ENCODE results near the gene PCARE.
"Not testable (repeated sequence)": the region's sequence is repeated elsewhere in the genome, so short reads cannot be mapped to it uniquely, and the experiment has no call there.

PCARE gene

DNA sequence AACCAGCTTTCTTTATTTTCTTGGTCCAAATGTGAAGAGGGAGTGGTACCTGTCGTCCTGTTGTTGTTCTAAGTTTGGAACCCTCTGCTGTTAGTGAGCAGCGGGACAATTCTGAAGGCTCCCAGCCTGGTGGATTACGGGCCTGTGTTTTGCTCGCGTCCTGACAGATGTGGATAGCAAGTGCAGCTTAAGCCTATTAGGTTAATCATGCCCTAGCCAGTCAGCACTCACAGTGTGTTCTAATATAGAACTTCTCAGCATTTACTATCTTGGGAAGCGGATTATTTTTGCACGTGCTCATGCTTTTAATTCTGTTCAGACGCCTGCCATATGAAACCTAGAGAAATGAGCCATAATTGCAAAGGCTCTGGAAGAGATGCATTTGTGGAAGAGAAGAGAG is at the start of gene PCARE:
Gene PCARE, minus strand, starts transcription at position 113 of the 400 bp plus-strand sequence. CDS start 262 bp downstream, outside the sequence.
- no peak for DNase-seq

DNA sequence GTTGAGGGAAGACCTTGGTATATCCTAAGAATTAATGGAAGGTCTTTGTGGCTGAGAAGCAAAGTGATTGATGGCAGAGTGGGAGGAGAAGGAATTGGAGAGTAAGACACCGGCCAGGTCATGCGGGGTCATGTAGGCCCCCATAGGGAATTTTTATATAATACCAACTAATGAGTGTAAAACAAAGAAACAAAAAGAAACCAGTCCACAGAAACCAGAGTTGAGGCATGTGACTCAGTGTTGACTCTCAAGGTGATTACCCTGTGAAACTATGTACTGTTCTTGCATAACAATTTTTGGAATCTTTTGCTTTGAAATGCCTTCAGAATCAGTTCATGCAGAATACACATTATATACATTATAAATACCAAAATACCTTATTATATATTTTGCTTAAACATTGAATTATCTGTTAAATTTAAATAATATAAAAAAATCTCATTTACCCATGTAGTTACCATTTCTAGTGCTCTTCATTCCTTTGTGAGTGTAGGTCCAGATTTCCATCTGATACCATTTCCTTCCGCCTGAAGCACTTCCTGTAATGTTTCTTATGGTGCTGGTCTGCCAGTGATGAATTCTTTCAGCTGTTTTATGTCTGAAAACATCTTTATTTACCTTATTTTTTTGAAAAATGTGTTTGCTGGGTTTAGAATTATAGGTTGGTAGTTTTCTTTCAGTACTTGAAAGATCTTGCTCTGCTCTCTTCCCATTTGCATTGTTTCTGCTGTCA is 49.5 kb upstream of the PCARE start:
- DNase-seq: no peak

DNA sequence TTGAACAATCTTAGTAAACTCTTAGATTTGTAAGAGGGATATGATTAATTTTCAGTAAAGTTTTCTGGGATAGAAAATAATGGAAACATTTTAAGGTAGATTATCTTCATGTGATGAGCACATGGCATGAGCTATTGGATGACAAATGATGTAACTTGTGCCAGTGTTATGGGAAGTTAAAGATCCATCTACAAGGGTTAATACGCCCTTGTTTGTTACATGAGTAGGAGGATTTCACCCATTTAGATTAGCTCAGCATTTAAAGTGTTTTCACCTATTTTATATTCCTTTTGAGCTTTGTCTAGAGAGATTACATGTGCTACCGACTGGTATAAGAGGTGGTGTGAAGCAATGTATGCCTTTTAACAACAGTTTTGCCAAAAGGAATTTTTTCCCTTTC is 46.5 kb upstream of the PCARE start:
- no peak for DNase-seq

DNA sequence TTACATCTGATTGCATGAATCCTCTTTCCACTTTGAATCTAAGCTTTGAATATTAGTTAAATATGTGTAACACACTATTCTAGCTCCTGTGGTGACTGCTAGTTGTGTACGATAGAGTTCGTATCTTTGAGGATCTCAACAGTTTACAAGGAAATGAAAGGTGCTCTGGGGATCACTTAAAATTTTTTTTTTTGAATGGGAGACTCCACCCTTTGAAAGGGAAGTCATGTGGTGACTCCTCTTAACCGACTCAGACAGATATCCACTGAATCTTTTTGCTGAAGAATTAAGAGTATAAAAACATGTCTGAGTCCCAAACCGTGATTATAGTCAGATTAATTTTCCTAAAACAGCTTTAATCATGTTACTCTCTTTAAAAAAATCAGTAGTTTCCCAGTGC is 44.9 kb upstream of the PCARE start:
- DNase-seq: no peak

DNA sequence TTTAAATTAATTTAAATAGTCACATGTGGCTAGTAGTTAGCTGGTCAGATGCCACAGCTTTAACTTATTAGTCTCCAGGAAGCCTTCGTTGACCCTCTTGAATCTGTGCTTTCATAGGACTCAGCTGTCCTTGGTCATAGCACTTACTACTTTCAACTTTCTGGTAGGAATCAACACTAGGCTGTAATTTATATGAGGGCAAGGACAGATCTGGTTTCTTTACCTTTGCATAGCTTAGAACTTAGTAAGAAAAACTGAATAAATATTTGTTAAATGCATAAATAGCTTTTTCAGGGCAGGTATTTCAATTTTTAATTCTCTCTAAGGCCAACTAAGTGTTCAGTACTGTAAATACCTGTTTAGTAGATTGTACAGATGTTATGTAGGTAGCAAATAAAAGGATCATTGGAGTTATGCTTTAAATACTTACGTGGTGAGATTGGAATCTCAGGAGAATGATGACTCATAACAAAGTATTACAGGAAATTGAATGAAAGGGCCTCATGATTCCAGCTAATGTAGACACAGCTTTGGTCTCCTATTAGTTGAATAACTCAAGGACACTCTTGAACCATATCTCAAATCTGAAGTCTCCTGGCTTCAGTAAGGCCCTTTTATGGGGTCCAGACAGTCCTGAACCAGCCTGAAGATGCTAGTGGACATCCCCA is 43.4 kb upstream of the PCARE start:
- DNase-seq: no peak

DNA sequence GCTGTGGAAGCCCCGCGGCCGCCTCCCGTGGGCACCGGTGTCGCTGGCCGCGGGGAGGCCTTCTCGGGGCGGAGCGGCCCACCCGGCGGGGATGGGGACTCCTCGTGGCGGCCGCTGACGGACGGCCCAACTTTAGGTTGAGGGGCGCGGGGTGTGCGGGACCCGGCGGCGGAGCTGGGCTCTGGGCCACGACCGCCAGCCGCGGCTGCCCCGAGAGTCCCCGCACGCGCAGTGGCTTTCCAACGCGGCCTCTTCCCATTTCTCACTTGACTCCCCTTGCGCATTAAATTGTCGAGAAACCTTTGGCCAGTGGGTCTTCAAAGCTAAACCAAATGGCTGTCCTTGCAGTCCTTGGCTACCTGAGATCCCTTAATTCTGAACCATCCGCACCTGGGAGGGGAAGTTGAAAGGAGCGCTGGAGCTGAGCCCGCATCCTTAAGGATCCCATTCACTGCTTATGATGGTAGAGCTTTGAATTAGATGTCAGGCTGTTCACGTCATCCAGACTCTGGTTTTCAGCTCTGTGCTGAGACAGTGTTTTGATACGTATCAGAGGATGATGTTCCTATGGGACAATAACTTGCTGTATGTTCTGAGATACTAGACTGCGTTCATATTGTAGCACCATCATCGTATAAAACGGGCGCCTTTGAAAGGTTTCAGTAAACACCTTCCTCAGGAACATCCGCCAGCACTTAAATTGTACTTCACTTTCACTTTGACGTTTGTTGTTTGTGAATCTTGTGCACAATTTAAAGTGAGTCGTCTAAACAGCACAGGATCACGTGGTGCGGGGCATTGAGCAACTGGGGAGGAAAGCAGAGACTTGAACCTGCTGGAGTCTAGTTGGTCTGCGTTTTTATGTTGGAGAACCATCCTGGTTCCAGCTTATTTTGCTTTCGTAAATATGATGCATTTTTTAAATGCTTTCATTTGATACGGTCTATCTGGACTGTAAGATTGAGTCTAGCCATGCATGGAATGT is 41.8 kb upstream of the PCARE start:
- no peak for DNase-seq

DNA sequence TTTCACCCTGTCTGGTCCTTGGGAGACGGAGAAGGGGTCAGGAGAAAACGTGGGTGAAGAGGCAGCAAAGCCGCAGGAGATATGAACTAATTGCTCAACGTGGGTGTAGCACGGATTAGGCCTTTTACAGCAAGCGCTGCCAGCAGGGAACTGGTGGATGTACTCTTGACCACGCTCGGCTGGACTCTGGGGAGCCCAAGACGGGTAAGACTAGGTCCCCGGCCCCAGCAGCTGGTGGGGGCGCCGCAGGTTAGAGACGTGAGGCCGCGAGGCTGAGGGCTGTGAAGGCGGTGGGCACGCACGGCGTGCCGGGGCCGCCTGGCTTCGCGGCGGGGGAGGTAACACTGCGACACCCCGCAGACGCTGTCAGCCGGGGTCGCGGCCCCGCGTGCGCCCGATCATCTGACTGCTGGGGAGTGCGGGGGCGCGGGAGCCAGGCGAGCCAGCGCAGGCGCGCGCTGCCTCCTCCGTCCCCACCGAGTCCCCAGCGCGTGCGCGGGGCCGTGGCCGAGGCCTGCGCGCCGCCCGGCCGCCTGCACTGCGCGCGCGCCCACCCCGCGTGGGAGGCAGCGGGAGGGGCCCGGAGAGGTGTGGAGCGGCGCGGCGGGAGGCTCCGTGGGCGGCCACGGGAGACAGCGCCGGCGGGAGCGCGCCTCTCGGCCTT is 40.8 kb upstream of the PCARE start, which contains the start of gene CLIP4:
Gene CLIP4, plus strand, starts transcription at position 470 of the 664 bp plus-strand sequence. CDS start 5,974 bp downstream, outside the sequence.
- DNase-seq: no peak

DNA sequence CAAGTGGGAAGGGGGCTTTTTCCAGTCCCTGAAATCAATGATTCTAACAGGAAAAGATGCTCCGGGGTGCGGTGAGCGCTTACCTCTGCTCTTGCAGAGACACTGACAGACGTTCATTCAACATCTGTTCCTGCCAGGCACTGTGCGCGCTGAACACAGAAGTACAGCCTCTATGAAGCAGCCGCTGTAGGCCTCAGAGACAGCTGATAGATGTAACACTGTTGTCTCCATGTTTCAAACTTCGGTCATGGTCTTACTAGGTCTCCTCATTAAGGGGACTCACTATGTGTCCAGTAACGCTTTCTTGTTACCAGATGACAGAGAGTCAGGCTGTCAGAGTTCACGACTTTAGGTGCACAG is 40.2 kb upstream of the PCARE start:
- no peak for DNase-seq

DNA sequence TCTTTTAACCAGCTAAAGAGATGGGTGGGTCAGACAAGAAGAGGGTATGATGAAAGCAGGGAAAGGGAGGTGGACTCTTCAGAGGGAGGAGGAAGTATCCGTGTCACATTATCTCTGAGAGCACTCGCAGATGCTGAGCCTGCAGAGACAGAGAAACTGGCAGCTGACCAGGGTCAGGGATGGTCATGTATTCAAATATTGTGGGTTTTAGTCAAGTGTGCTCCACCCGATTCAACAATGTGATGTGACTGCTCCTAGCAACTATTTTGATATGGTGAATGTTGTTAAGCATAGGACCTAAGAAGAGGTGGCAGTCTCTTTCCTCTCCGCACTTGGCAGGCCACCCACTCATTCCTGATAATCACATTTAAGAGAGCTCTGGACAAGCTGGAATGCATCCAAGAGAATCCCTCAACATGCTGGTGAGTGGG is 39.6 kb upstream of the PCARE start:
- no peak for DNase-seq

DNA sequence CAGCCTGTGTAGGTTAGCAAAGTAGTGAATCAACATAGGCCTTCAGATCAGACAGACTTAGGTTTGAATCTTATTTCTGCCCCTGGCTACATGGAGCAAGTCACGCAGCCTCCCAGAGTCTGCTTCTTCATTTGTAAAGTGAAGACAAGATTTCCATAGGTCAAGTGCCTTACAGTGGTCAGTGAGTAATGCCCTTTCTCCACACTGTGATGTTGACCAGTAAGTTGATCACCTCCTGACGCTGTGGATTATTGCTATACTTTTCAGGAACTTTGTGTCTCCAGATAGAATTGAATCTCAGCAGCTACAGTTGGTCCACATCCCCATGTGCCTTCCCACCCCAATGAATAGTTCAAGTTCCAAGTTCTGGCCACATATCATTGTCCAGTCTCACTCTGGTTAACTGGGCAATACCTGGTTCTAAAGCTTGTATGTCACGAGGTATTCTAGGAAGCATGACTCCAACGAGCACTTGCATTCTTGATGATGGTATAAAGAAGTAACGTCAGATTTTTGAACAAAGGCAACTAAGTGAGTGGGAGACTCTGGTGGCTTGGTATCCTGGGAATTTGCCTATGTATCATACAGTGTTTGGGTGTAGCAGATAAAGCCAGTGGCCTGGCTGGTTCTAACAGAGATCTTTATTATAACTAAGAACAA is 38.8 kb upstream of the PCARE start:
- no peak for DNase-seq

DNA sequence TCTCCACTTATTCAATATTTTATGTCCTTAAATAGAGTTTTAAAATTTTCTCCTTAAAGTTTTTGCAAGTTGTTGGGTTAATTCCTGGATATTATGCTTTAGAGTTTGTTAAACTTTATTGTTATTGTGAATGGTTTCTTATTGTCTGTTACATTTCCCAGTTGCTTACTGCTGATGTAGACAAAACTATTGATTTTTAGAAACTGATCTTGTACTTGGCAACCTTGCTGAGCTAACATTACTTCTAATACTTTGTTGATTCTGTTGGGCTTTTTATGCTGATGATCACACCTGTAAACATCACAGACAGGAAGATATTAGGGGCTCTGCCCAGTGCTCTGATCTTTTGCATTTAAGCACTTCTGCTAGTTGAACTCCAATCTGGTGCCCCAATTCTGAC is 38.1 kb upstream of the PCARE start:
- DNase-seq: no peak

DNA sequence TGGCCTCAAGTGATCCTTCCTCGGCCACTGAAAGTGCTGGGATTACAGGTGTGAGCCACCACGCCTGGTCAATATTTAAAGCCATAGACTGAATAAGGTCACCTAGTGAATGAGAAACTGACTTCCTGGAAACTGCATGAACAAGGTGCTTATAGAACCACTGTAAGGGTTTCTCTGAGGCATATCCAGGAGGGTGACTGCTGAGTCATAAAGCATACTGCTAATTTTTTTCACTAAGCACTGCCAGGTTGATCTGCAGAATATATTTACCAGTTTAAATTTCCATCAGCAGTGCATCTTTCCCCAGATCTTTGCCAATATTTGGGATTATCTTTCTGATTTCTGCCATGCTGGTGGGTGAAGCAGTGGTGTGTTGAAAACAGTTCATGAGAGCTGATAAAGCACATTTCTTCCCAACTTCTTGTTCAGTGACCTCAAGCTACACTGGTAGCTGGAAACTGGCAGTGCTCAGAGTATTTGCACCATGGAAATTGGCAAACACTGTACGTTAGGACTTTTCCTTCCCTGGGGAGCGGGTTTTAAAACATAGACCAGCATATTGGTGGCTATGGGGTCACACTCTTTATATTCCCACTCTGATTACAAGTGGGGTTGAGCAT is 36.7 kb upstream of the PCARE start:
- no peak for DNase-seq

DNA sequence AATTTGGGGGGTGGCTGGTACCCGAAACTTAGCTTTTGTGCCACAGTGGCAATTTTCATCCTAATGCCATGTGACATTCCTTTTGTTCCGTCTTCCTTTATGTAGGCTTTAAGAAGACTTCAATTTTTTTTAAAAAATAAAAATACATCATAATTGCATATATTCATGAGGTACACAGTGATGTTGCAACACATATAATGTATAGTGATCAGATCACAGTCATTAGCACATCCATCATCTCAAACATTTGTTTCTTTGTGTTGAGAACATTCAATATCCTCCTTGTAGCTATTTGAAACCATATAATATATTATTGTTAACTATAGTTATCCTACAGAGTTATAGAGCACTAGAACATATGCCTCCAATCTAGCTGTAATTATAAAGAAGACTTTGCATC is 34.9 kb upstream of the PCARE start:
- DNase-seq: no peak

DNA sequence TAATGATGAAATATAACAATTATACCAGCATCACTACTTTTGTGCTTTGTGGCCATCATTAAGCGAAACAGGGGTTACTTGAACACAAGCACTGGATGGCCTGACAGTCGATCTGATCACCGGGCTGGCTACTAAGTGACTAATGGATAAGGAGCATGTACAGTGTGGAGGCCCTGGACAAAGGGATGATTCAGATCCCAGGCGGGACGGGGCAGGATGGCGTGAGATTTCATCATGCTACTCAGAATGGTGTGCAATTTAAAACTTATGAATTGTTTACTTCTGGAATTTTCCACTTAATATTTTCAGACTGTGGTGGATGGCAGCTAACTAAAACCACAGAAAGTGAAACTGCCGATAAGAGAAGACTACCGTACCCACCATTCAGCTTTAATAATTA is 33.9 kb upstream of the PCARE start:
- DNase-seq: no peak

DNA sequence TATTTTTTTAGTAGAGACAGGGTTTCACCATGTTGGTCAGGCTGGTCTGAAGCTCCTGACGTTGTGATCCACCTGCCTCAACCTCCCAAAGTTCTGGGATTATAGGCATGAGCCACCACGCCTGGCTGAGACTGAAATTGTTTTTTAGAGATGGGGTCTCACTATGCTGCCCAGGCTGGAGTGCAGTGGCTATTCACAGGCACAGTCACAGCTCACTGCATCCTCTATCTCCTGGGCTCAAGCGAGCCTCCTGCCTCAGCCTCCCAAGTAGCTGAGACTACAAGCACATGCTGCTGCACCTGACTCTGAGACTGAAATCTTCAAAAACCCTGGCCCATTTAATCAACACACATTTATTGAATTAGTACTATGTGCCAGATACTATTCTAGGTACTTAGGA is 33.2 kb upstream of the PCARE start:
- not testable (repeated sequence) for DNase-seq

DNA sequence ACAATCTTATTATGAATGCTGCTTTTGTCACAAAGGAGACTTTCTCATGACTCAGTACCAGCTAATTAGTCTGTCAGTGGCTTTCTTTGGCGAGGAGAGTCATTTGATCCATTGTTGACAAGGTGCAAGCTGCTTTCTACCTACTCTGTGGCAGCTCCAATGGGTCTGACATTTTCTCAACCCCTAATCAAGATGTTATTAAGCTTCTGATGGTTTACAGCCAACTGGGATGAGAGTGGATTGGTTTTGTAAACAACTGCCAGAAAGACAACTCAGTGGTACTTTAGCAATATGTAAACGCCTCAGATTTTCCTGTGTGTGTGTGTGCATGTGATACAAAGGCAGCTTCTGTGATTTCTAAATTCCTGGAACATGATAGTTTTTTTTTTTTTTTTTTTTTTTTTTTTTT is 32.7 kb upstream of the PCARE start:
- peak; percentile 62 for DNase-seq

DNA sequence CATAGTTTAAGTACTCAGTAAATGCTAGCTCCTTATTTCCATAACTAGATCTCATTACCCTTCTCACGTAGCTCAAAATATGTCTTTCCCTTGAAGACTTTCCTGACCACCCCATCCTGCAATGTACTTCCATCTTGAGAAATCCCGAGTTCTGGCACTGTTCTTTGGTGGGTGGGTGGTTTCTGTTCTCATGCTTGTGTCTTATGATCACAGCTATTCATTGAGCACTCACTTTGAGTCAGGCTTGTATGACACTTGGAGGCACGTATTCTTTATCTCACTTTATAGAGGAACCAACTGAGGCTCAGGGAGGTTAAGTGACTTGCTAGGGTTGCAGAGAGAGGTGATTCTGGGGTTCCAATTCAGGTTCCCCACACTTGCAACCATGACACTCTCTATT is 31.9 kb upstream of the PCARE start:
- no peak for DNase-seq

DNA sequence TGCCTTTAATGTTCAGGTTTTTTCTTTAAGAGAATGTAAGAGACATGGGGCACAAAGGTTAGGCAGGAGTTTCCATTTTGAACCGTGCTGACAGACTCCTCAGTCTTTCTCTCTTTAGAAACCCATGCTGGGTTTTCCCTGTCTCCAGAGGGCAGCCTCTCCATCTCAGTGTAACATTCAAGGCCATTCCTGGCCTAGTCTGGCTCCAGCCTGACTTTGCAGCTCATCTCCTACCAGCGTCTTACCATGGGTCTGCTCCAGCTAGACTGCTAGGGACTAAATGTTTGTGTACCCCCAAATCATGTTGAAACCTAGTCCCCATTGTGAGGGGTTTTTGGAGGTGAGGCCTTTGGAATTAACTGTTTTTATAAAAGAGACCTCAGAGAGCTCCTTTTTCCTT is 31.1 kb upstream of the PCARE start:
- no peak for DNase-seq

DNA sequence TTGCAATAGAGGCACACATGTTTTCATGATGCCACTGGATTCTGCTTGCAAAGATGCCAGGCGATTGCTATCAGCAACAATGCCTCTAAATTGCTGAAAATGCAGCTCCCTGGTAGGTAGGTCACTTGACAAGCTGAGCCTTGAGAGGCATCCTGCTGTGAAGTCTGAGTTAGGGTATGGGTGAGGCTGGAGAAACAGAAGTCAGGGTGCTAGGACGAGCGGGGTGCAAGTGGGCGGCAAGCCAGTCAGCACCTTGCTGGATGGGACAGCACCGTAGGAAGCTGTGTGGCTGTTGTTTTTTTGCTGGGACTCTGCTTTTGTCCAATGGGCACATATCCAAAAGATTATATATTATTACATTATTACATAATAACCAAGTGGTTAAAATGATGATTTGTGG is 30.4 kb upstream of the PCARE start:
- DNase-seq: no peak

DNA sequence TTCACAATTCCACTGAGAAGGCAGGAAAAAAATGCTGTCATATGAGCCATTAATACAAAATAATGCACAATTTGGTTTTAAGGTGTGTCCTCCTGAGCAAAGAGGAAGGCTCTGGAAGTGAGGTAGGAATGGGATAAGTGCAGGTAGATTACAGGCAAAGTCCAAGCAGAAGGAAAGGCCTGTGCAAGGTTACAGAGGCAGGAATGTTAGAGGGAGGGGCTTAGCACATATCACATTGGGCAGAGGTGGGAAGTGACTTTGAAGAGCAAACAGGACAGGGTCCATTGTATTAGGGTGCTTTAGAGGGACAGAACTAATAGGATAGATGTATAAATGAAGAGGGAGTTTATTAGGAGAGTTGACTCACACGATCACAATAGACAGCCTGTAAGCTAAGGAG is 26.2 kb upstream of the PCARE start:
- no peak for DNase-seq

DNA sequence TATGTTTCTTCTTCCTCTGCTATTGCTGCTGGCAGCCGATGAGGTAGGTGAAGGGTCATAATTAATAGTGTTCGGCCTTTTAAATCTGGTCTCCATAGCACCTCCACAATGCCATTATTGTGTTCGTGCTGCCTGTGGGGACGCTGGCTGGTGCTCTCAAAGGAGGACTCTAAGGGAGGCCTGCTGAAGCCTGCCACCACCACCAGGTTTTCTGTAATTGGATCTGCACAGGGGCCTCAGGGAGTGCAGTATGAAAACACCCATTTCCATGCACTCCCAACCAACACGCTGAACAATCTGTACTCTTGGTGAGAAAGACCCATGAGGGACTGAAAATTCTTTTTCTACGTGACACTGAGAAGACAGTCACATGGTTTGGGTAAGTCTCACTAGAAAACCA is 23.2 kb upstream of the PCARE start:
- no peak for DNase-seq

DNA sequence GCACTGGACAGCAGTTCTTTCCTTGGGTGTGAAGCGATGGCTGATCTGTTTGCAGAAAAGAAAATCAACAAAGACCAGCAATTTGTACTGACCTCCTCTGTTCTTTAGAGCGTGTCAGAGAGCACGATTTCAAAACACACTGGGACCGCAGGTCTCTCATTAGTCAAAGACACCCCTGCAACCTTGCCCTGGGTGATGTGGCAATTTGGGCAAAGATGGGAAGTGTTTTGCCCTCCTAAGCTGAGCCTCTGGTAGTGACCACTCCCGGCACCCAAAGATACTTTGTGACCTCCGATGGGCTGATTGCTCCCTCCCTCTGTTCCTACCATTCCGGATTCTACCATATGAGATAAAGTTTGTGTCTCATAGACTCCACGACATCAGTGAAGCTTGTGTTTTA is 22.6 kb upstream of the PCARE start:
- DNase-seq: no peak

Measured in NCI-H2081 treated with DMSO at 0.1 percent for 48 hours (cell line).